Upper lobe of right lung (tissue), 1 donor: ENCODE measurements around the gene KCTD10. TPM values are rescaled to one million over a fixed set of nuclear protein-coding genes. Genes with fewer than 3 reads are reported as not detected.
"Not testable (repeated sequence)": the region's sequence is repeated elsewhere in the genome, so short reads cannot be mapped to it uniquely, and the experiment has no call there.

Experiments used
- ATAC-seq: fragments of 200-7000 bp; cut with Tn5 transposase; one replicate; pipeline ENCODE4 v1.9.1; 2020; ENCODE audit warnings: mild to moderate bottlenecking, moderate library complexity
- DNase-seq: peaks from one replicate; pipeline ENCODE4 v3.0.0-alpha.2; 2020
- H3K27ac ChIP-seq: fragments of 200-600 bp; one replicate; pipeline ENCODE4 v1.8.0; 2022
- H3K27me3 ChIP-seq: fragments of 200-600 bp; one replicate; pipeline ENCODE4 v1.8.0; 2022; ENCODE audit warnings: mild to moderate bottlenecking
- H3K36me3 ChIP-seq: fragments of 200-600 bp; one replicate; pipeline ENCODE4 v1.8.0; 2022
- H3K4me1 ChIP-seq: fragments of 200-600 bp; one replicate; pipeline ENCODE4 v1.8.0; 2022
- H3K4me3 ChIP-seq: fragments of 200-600 bp; one replicate; pipeline ENCODE4 v1.8.0; 2022; ENCODE audit warnings: mild to moderate bottlenecking
- H3K9me3 ChIP-seq: fragments of 200-600 bp; one replicate; pipeline ENCODE4 v1.8.0; 2022
- intact Hi-C: fragments of 100-400 bp; cut with DNase I; formaldehyde crosslinking; loops from one replicate; pipeline ENCODE4 v1.11.0; 2022
- total RNA-seq: library from RNA; stranded (reverse); fragmentation: NEBNext Ultra II Directional; extraction: Animal tissue kit (Norgen Biotek cat#: 25700); gene quantifications from one replicate; pipeline ENCODE4 v1.2.1, GENCODE V29; 2021
- TF ChIP-seq, protein P1 (sequence below): fragments of 200-600 bp; IDR thresholded peaks from one replicate; pipeline ENCODE4 v1.8.0; 2022; ENCODE audit warnings: antibody characterized with exemption
- donor health status: DM: no; HTN: yes; CAD: no; lungs with severe emphysema.

KCTD10 gene
- total RNA-seq, 1 donor from 2014 or later = 66.8 TPM

DNA sequence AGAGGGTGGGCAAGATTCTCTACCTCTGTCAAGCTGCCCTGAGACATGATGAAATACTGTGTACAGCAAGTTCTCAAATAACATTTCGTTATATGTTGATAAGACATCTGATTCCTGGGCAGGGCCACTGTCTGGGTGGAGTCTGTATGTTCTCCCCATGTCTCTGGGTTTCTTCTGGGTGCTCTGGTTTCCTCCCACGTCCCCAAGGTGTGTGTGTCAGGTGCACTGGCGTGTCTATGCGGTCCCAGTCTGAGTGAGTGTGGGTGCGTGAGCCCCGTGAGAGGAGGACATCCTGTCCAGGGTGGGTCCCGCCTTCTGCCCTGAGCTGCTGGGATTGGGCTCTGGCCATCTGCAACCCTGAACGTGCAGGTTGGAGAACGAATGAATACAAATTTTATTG lies 29.6 kb downstream of the KCTD10 start:
- no peak for ATAC-seq

DNA sequence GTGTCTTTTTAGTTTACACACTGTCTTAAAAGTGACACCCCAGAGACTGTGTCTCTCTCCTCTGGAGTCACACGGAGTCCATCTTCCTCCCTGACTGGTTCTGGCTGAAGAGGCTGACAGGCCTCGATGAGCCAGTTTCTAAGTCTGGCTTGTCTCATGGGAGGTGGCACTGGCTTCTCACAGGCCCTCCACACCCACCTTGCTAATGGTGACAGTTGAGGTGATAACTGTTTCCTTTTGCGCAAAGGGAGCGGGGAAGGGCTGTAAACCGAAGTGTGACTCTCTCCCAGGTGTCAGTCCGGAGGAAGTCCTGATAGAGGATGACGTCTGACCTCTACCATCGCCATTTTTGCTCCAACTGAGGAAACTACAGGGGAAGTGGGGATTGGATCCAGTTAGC lies 30.2 kb downstream of the KCTD10 start:
- intact Hi-C loops = no loop called here
- no peak overlapping the region for H3K27ac ChIP-seq

More for the DNA sequence above, 29.6 kb downstream of the KCTD10 start:
- intact Hi-C loops = no loop called here
- peaks cover 10% of the 10 kb centered on the region for H3K4me1 ChIP-seq
- H3K36me3 ChIP-seq = peaks cover 80% of the 10 kb centered on the region
- no peaks in the 10 kb centered on the region for H3K9me3 ChIP-seq
- no peak overlapping the region for H3K4me3 ChIP-seq
- H3K27me3 ChIP-seq = no peaks in the 10 kb centered on the region
- no peak for DNase-seq
- no peak overlapping the region for H3K27ac ChIP-seq
- TF ChIP-seq, protein P1, sequence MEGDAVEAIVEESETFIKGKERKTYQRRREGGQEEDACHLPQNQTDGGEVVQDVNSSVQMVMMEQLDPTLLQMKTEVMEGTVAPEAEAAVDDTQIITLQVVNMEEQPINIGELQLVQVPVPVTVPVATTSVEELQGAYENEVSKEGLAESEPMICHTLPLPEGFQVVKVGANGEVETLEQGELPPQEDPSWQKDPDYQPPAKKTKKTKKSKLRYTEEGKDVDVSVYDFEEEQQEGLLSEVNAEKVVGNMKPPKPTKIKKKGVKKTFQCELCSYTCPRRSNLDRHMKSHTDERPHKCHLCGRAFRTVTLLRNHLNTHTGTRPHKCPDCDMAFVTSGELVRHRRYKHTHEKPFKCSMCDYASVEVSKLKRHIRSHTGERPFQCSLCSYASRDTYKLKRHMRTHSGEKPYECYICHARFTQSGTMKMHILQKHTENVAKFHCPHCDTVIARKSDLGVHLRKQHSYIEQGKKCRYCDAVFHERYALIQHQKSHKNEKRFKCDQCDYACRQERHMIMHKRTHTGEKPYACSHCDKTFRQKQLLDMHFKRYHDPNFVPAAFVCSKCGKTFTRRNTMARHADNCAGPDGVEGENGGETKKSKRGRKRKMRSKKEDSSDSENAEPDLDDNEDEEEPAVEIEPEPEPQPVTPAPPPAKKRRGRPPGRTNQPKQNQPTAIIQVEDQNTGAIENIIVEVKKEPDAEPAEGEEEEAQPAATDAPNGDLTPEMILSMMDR = no peak

DNA sequence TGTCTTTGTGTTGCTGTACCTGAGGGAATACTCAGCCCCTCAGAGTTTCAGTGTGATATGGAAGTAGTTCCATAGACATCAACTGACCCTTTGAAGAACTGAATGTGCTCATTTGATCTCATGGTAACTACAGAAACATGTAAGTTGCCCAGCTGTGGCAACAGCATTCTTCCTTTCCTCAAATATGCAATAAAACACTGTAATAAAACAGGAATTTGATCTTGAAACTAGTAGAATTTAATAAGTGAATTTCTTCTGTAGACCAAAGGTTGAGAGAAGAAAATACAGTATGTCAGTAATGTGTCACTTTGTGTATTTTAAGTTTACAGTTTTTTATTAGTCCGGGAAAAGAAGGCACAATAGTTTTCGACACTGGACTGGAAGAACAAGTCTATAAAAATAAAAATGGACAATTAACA lies 31.9 kb downstream of the KCTD10 start:
- no peak for ATAC-seq
- DNase-seq = no peak
- H3K36me3 ChIP-seq = peaks cover 57% of the 10 kb centered on the region
- TF ChIP-seq, protein P1 = no peak
- intact Hi-C loops = no loop called here
- peak overlapping the region; percentile 58 for H3K27ac ChIP-seq
- H3K4me3 ChIP-seq = no peak overlapping the region
- peaks cover 10% of the 10 kb centered on the region for H3K4me1 ChIP-seq
- no peaks in the 10 kb centered on the region for H3K27me3 ChIP-seq
- no peaks in the 10 kb centered on the region for H3K9me3 ChIP-seq

More for the DNA sequence above, 30.2 kb downstream of the KCTD10 start:
- peaks cover 10% of the 10 kb centered on the region for H3K4me1 ChIP-seq
- H3K36me3 ChIP-seq = peaks cover 74% of the 10 kb centered on the region
- TF ChIP-seq, protein P1 = no peak
- H3K27me3 ChIP-seq = no peaks in the 10 kb centered on the region
- ATAC-seq (no peak), DNase-seq (no peak)
- no peaks in the 10 kb centered on the region for H3K9me3 ChIP-seq
- H3K4me3 ChIP-seq = no peak overlapping the region

DNA sequence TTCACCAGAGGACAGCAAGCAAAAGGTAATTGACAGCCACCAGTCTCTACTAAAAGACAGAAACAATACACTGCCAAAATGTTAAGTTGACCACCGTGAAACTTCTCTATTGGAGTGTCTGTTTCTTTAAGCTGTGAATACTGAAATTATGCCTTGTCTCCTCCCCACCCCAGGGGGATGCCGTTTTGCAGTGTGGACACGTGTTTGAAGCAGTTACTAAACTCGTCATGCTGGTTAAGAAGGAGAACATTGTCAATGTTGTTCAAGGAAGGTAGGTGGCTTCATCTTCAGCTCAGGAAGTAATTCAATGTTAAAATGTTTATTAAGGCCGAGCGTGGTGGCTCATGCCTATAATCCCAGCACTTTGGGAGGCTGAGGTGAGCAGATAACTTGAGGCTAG lies 32.8 kb downstream of the KCTD10 start:
- TF ChIP-seq, protein P1 = no peak
- no peak for DNase-seq
- Histone ChIP-seq H3K4me1 (peaks cover 10% of the 10 kb centered on the region), H3K9me3 (no peaks in the 10 kb centered on the region), H3K27me3 (no peaks in the 10 kb centered on the region), H3K4me3 (no peak overlapping the region), H3K36me3 (peaks cover 52% of the 10 kb centered on the region), H3K27ac (peak overlapping the region; percentile 58)
- ATAC-seq = peak; percentile 51
- intact Hi-C loops = no loop called here

DNA sequence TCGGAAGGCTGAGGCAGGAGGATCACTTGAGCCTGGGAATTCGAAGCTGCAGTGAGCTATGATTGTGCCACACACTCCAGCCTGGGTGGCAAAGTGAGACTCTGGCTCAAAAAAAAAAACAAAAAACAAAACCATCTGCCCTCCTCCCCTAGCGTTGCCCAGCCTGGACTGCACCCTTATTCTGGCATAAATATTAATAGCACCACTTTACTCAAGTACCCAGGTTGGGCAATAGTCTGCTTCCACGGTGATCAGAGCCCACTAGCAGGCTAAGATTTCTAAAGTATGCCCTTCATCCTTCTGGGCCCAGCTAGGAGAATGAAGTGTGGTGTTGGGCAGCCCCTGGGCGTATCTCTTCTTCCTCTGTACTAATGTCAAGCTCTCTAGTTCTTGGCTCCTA lies 33.3 kb downstream of the KCTD10 start:
- H3K4me3 ChIP-seq = no peak overlapping the region
- H3K27ac ChIP-seq = peak overlapping the region; percentile 58
- DNase-seq = no peak
- H3K36me3 ChIP-seq = peaks cover 48% of the 10 kb centered on the region
- no peaks in the 10 kb centered on the region for H3K9me3 ChIP-seq
- TF ChIP-seq, protein P1 = peak; percentile 35
- H3K27me3 ChIP-seq = no peaks in the 10 kb centered on the region
- peaks cover 10% of the 10 kb centered on the region for H3K4me1 ChIP-seq
- ATAC-seq = peak; percentile 86
- intact Hi-C loops = no loop called here

DNA sequence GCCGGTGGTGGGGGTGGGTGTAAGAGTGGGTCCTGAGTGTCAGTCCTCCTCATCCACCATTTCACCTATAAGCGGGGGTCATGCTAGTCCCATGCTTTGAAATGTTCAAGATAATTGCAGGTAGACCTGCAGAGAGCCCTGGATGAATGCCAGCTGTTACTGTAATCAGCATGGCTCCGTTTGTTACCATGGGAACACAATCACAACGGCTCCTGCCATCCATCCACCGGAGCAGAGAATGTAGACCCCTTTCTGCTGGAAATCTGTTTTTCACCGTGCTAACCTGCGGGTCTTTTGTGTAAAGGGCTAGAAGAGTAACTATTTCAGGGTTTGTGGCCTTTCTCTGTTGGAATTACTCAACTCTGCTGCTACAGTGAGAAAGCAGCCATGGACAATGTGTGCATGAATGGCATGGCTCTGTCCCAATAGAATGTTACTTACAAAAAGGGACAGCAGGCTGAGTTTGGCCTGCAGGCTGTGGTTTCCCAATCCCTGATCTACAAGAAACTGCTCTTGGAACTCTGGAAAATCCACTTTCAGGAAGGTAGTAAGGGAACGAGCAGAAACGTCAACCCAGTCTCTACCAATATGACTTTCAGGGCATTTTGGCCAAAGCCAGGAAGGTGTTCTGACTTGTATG lies 36.1 kb downstream of the KCTD10 start:
- Histone ChIP-seq H3K4me1 (peaks cover 10% of the 10 kb centered on the region), H3K27me3 (no peaks in the 10 kb centered on the region), H3K4me3 (no peak overlapping the region), H3K36me3 (peaks cover 20% of the 10 kb centered on the region), H3K27ac (peak overlapping the region; percentile 27), H3K9me3 (no peaks in the 10 kb centered on the region)
- ATAC-seq = no peak
- intact Hi-C loops = no loop called here
- TF ChIP-seq, protein P1 = no peak
- no peak for DNase-seq

DNA sequence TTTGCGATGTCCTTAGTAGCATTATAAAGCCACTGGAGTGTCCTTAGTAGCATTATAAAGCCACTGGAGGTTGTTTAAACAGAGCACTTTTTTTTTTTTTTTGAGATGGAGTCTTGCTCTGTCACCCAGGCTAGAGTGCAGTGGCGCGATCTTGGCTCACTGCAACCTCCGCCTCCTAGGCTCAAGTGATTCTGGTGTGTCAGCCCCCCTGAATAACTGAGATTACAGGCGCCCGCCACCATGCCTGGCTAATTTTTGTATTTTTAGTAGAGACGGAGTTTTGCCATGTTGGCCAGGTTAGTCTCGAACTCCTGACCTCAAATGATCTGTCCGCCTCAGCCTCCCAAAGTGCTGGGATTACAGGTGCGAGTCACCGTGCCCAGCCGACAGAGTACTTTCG lies 37.1 kb downstream of the KCTD10 start:
- H3K4me1 ChIP-seq, DNase-seq, H3K27me3 ChIP-seq, H3K9me3 ChIP-seq, ATAC-seq, H3K36me3 ChIP-seq, H3K4me3 ChIP-seq, H3K27ac ChIP-seq, intact Hi-C loops: not testable (repeated sequence)
